NCI-H510A (cell line): Measurements from ENCODE around the gene NR1D1.

Experiments
- DNase-seq: peaks from one replicate; lab custom pipeline; 2025; lab: John Stamatoyannopoulos, UW

Gene NR1D1

DNA sequence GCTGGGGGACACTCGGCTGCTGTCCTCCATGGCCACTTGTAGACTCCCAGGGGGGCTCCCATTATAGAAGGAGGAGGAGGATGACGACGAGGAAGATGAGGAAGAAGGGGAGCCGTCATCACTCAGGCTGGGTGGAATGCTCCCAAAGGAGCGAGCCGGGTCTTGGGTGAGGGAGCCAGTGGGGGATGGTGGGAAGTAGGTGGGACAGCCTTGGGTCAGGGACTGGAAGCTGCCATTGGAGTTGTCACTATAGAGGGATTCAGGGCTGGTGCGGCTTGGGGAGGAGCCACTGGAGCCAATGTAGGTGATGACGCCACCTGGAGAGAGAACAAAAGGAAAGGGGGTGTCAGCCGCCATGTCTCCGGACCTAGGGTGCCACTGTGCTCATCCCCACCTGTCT is 3.3 kb downstream of the NR1D1 start:
- DNase-seq, result no peak

GRCh38 chr17:40095944-40096791 is 4.2 kb downstream of the NR1D1 start:
- no peak for DNase-seq

- no peak for DNase-seq
Observed at GRCh38 chr17:40095351-40095943, 4.9 kb downstream of the NR1D1 start.

DNA sequence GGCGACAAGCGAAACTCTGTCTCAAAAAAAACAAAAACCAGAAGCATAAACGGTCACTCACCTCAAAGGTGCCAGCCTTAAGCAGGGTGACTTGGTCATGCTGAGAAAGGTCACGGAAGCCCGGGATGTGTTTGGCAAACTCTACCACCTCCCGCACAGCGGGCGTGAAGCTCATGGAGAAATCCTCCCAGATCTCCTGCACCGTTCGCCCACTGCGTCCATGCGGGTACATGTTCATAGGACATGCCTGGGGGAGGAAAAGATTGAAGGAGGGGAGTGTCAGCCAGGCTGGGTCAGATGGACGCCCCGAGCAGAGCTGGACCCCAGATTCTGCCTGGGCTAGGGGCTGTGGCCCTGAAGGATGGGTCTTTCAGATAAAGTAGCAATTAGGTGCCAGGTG is 5.5 kb downstream of the NR1D1 start:
- DNase-seq, result no peak

DNA sequence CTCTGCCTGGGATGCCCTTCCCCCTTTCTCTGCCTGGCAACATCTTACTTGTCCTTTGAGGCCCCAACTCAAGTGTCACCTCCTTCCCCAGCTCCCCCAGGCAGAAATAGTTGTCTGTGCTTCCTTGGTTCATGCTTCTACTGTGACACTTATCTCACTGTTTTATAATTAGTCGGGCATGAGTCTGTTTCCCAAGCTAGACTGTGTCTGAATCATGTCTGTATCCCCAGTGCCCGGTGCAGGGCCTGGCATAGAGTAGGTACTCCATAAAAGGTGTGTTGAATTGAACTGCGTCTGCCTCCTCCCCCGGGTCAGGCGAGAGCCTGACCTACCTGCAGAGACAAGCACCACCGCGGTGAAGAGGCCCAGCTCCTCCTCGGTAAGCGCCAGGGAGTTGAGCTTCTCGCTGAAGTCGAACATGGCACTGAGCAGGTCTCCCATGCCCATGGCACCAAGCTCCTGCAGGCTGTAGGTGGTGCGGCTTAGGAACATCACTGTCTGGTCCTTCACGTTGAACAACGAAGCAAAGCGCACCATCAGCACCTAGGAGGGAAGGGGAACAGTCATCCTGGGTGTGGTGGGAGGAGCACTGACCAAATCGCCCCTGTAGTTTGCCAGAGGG is 6.7 kb downstream of the NR1D1 start:
- DNase-seq, result no peak

DNA sequence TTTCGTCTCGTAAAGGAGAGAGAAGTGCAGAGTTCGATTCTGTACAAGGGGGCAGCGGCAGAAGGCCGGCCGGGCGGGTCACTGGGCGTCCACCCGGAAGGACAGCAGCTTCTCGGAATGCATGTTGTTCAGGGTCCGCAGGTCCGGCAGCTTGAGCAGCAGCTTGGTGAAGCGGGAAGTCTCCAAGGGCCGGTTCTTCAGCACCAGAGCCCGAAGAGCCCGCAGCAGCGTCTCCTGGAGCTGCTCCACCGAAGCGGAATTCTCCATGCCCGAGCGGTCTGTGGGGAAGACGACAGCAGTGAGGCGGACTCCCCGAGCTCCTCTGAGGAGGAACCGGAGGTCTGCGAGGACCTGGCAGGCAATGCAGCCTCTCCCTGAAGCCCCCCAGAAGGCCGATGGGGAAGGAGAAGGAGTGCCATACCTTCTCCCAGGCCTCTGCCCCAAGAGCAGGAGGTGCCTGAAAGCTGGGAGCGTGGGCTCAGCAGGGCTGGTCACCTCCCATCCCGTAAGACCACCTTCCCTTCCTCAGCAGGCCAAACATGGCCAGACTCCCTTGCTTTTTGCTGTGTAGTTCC is 7.3 kb downstream of the NR1D1 start:
- no peak for DNase-seq

DNA sequence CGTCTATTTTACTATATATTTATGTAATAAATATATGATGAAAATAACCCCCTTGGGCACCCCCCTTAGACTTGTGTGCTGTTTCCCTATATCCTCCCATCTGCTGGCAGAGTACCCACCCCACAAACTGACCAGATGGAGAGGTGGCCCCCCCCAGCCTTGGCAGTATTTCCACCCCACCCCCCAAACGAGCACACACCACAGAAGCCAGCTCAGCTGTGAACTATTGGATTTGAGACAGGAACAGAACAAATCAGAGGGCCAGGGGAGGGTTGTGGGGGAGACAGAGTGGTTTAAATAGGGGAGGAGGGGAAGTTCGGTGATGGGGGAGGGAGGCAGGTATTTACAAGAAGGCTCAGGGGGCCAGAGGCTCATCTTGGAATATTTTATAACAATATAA is 7.8 kb downstream of the NR1D1 start:
- DNase-seq, result no peak

- DNase-seq, result peak; percentile 53
Observed at GRCh38 chr17:40091691-40092397, 8.5 kb downstream of the NR1D1 start.

DNA sequence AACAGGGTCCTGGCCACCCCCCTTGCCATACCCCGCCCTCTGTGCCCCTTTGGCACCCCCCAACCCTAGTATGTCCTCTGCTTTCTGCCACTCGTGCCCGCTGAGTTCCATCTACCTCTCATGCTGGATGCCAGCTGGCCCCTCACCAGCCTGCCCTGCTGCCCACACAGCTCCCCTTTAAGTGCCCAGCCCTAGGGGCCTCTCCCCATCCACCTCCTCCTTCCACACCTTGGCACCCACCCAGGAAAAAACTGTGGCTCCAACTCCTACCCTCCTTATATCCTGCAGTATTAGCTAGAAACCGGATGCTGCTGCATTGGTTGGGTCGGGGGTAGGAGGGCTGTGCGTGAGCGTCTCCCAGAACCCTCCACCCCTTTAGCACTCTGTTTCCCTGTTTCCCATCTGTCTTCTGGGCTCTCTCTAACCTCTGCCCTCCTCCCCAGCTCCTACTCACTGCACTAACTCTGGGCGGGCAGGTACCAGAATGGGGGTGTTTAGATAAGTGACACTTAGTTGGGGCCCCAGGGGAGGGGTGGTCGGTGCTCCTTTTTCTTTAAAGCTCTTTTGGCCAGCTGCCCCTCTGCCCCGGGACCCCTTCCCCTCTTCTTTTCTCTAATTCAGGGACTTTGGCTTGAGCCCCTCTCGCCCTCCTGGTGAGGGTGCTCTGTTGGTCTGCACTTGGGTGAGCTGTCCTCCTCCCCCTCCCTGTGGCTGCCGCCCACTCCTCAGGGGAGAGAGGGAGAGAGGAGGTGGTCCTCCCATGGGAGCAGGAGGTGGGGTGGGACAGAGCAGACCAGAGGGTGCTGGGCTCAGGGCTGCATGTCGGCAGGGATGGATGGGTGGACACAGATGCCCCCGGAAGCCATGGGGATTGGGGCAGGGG is 9.9 kb downstream of the NR1D1 start:
- DNase-seq, result no peak

DNA sequence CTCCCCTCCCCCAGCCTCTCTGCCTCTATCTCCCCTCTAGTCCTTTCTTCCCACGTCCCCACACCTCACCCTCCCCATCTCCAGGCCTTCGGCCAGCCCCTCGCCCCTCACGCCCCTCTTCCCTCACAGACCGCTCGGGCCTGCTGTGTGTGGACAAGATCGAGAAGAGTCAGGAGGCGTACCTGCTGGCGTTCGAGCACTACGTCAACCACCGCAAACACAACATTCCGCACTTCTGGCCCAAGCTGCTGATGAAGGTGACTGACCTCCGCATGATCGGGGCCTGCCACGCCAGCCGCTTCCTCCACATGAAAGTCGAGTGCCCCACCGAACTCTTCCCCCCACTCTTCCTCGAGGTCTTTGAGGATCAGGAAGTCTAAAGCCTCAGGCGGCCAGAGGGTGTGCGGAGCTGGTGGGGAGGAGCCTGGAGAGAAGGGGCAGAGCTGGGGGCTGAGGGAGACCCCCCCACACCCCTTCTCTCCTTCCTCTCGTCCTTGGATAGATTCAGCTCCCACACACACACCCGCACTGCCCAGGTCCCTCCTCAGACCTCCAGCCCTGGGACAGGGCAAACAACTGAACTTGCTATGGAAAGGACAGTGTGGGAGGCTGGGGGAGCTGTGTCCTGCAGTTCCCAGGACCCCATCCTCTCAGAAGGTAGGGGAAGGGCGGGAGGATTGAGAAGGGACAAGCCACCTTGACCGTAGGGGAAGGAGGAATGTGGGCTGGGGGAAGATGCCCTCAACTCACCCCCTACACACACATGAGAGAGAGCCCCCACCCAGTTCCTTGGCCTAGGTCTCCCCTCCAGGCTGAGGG is 11.1 kb downstream of the NR1D1 start:
- no peak for DNase-seq

- DNase-seq, result no peak
Observed at GRCh38 chr17:40087903-40088718, 12.3 kb downstream of the NR1D1 start.

DNA sequence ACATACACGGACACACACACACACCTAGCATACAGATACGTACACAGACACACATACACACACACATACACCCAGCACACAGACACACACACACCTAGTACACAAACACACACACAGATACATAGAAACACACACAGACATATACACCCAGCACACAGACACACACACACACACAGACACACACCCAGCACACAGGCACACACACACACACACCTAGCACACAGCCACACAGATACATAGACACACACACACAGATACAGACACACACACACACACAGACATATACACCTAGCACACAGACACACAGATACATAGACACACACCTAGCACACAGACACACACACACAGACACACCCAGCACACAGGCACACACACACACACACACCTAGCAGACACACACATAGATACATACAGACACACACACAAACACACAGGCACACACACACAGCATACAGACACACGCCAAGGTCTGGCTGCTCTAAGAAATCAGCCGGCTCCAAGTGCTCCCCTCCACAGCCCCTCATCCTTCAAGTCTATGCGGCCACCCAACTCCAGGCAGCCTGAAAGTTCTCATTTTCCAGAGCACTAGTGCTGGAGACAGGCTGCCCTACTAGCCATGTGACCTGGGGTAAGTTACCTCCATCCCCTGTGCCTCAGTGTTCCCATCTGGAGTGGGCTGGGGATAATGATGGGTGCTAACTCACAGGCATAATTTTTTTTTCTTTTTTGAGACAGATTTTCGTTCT is 13.2 kb downstream of the NR1D1 start:
- no peak for DNase-seq

DNA sequence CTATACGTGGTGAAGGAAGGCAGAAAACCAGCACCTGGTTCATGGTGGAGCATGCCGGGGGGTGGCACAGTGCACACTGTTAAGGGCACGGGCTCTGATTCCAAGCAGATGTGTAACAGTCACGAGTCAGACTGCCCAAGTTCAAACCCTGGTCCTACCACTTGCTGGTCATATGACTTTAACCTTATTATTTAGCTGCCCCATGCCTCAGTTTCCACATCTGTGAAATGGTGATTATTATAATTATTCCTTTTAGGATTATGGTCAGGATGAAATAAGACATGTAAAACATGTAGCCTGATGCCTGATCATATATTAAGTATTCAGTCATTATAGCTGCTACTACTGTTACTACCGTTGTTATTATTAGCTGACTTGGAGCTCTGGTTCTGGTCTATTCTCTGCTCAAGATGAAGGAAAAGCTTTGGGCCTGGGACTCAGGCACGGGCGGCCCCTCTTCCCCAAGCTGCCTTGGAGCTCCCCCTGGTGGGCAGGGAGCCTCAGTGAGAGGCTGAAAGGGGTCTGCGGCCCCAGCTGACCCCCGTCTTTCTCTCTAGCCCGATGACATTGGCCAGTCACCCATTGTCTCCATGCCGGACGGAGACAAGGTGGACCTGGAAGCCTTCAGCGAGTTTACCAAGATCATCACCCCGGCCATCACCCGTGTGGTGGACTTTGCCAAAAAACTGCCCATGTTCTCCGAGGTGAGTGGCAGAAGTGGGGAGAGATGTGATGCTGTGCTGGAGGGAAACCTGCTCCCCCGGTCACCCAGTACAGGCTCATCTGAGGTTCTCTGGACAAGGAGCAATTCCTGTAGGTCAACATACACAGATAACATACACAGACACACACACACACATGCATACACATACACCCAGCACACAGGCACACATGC is 14.0 kb downstream of the NR1D1 start:
- DNase-seq, result no peak

- DNase-seq, result no peak
Observed at GRCh38 chr17:40084477-40084876, 15.9 kb downstream of the NR1D1 start.

DNA sequence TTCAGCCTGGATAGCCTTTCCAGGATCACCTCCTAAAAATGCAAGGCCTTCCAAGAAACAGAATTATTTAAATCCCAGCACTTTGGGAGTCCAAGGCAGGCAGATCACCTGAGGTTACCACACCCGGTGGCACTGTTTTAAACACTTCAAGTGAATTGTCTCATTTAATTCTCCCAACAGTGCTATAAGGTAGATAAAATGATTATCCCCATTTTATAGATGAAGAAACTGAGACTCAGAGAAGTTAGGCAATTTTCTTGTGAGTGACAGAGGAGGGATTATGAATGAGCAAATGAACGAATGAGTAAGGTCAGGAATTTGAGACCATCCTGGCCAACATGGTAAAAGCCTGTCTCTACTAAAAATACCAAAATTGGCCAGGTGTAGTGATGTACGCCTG is 20.8 kb downstream of the NR1D1 start:
- DNase-seq, result no peak

DNA sequence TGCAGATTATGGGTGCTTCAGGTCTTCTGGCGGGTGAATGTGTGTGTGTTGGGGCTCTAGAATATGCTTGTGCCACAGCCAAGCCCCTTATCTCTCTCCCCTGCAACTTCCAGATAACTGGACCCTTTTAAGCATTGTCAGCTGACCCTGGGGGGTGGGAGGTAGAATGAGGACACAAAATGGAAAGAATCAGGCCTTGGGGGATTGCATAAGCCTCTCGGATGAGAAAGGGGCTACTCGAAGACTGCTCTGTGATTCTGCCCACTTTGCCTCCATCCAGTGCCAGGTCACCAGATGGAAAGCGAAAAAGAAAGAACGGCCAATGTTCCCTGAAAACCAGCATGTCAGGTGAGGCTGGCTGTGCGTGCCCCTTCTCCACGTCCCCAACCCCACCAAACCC is 23.8 kb downstream of the NR1D1 start:
- no peak for DNase-seq

- DNase-seq, result no peak
Observed at GRCh38 chr17:40075942-40076498, 24.4 kb downstream of the NR1D1 start.
